Fibroblast of upper back skin (primary cell): ENCODE data around the gene SLC22A7.
"Not testable (repeated sequence)": the region's sequence is repeated elsewhere in the genome, so short reads cannot be mapped to it uniquely, and the experiment has no call there.

ENCODE experiments used
- DNase-seq: peaks from one replicate; pipeline ENCODE4 v3.0.0-alpha.2; 2013

The SLC22A7 gene

GRCh38 chr6:43284991-43285781 is 12.9 kb upstream of the SLC22A7 start:
- no peak for DNase-seq

DNA sequence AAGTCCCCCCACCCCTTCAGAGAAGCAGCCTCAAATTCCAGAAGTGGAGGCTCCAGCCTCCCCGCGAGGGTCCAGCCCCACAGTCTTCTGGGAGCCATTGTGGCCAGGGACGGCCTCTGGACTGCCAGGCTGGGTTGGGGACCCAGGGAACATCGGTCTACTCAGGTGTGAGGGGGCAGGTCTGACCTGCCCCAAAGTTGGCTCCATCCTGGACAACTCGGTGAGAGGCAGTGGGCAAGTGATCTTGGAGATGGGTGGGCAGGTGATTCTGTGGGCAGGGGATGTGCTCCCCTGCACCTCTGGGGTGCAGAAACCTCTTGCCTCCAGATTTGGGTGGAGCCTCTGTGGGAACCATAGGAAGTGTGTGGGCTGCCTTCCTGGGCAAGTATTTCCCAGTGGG is 12.2 kb upstream of the SLC22A7 start:
- DNase-seq: no peak

- DNase-seq: no peak
Measured at GRCh38 chr6:43286456-43286979, 11.5 kb upstream of the SLC22A7 start.

- DNase-seq: no peak
Measured at GRCh38 chr6:43286980-43287716, 10.9 kb upstream of the SLC22A7 start.

DNA sequence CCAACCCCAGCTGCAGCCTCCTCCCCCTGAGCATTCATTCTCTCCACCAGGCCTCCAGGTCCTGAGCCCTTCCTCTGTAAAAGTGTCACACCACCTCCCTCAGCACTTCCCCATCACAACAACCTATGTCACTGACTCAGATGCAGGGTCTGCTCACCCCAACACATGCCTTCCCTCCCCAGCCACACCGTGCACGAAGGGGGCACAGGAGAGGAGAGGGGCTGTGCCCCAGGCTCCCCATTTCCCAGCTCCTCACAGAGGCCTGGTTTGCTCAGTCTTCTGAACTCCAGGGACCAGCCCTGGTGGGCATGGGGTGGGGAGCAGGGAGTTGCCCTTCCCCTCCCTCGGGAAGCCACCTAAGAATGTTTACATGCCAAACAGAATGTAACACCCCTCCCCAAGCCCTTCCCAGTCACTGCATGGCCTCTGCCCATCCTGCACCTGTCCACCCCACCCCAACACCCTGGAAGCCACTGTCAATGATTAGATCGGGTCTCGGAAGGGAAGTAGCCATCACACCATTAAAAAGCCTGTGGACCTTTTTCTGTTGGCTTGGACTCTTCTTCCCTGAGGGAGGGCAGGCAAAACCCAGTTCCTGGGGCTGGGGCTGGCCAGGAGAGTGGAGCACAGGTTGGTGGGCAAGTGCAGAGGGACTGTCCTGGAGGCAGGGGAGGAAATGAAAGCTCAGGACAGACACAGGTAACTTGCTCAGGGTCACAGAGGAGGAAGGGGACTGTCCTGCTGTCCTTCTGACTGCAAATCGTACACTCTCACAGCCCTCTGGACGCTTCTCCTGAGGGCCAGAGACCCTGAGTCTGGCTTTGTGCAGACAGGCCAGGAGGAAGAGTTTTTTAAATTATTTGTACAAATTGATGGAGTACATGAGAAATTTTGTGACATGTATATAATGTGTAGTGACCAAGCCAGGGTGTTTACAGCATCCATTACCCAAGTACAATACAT is 10.1 kb upstream of the SLC22A7 start:
- no peak for DNase-seq

DNA sequence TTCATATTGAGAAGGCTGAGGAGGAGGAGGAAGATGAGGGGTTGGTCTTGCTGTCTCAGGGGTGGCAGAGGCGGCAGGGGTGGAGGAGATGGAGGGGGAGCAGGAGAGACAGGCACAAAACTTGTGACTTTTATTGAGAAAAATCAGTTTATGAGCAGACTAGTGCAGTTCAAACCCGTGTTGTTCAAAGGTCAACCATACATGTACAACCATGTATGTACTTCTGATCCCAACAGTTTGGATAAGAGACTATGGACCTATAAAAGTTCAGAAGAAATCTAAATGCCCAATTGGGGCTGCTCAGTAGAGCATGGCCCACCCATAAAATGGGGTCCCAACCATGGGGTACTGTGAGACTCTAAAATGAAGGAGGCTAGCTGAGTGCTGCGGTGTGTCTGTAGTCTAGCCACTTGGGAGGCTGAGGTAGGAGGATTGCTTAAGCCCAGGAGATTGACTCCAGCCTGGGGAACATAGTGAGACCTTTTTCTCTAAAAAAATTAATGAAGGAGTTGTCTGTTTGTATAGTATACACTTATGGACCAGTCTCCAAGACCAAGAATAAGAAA is 7.6 kb upstream of the SLC22A7 start:
- no peak for DNase-seq

DNA sequence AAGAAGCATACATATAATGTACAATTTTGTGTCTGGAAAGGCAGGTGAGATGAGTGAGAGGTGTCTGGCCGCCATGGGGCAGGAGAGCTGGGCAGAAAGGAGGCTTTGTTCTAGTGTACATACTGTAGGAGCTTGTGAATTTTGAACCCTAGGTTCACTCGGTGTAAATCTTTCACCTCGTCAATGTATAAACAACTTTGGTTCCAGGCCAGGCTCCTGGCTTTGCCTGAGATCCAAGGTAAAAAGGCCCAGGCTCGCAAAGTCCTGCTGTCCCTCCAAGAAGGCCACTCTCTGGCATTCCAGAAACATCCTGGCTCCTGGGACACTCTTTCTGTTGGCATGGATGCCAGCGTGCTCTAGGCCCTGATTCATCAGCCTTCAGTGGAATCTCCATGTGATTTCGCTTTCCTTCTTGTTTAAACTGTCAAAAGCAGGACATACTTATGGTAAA is 7.1 kb upstream of the SLC22A7 start:
- DNase-seq: no peak

- no peak for DNase-seq
Measured at GRCh38 chr6:43291708-43292107, 6.4 kb upstream of the SLC22A7 start.

GRCh38 chr6:43292341-43292740 is 5.7 kb upstream of the SLC22A7 start:
- no peak for DNase-seq

DNA sequence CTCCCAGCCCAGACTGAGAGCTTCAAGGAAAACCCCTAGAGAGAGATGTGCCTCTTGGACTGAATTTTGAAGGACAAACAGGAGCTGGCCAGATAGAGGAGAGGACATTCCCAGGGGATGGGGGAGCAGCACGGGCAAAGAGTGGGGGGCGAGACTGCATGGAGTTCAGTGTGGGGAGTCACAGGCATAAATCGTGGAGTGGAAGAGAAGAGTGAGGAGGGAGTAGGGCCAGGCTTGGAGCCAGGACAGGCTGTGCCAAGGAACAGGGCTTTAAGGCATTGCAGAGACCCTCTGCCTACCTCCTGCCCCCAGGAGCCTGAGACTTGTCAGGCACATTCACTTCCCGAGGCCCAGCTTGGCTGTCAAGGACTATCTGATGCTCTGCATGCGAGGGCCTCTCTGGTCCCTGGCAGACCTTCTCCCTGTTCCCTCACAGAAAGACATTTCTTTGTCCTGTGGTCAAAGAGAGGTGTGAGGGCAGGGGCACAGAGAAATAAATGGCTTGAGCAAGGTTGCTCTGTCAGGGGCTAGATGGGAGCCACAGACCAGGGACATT is 5.2 kb upstream of the SLC22A7 start:
- DNase-seq: no peak

DNA sequence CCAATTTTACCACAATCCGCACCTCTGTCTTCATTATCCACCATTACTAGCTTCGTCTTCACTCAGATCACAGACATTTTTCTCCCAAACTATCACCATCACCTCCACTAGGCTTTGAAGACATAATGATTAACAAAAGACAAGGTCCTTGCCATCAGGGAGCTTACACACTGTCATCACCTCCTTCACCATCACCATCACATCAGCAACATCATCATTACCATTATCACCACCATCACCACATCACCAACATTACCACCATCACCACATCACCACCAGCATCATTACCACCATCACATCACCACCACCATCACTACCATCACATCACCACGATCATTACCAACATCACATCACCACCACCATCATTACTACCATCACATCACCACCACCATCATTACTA is 4.4 kb upstream of the SLC22A7 start:
- no peak for DNase-seq

DNA sequence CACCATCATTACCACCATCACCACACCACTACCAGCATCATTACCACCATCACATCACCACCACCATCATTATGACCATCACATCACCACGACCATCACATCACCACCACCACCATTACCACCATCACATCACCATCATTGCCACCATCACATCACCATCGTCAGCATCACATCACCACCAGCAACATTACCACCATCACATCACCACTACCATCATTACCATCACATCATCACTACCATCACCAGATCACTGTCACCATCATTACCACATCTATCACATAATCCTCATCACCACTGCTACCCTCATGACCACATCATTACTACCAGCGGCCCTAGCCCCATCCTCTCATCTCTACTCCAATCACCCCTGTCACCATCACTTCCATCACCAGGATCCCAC is 3.5 kb upstream of the SLC22A7 start:
- no peak for DNase-seq

DNA sequence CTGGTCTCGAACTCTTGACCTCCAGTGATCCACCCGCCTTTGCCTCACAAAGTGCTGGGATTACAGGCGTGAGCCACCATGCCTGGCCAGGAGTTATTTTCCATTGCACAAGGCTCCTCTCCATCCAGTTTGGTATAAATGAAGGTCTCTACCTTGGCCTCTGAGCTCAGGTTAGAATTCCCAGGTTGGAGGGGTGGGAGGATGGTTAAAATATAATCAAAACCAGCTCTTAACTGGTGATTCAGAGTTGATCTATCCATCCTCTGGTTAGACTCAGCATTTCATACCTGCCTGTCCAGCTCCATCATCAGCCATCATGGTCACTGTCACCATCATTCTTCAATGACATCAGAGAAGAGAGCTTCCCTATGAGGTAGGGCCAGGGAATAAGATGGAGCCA is 2.6 kb upstream of the SLC22A7 start:
- DNase-seq: no peak

DNA sequence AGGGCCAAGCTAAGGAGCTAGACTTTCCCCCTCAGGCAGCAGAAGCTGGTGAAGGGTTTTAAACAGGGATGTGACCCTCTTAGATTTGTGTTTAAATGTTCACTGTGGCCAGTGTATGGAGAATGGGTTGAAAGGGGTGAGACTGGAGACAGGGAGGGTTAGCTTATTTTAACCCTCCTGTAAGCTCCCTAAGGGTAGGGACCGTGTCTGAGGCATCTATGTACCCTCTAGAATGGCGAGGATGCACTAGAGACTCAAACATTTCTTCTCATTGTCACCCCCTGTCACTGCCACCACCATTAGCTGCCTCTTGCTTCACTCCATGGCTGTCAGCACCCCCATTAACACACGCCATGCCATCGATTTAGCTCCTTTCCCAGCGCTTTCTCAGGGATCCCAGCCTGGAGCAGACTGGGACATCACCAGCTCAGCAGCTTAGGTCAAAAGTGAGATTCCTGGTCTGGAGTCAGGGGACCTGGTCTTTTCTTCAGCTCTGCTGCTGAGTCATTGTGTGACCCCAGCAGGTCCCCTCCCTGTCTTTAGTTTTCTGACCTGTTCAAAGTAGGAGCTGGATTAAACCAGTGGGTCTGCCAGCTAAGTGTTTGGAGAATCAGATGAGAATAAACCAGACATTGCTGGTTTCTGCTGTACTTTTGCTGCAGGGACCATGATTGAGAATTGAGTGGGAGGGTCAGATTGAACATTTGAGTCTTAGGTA is 1.1 kb upstream of the SLC22A7 start:
- no peak for DNase-seq

DNA sequence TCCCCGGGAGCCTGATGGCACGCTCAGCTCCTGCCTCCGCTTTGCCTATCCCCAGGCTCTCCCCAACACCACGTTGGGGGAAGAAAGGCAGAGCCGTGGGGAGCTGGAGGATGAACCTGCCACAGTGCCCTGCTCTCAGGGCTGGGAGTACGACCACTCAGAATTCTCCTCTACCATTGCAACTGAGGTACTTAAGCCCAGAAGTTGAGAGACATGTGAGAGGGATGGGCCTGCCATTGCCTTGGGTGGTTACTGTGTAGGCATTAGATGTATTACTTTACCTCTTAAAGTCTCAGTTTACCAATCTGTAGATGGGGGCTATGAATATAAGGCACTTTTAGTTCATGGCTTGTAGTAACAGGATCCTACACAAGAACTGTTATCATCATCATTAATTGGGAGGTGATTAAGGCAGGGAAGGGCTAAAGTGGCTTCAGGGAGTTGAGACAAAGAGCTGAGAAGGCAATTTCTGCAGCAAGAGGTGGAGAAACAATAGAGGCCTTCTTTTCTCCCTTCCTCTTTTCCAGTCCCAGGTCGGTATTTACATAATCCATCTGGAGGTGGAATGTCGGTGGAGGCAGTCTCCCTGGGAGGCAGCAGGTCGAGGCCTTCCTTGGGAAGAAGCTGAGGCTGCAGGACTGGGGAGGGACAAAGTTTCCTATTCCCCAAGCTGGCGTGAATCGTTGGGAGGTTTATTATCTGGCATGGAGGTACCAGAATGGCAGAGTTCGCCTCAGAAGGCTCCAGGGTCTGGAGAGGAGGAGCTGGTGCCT is 691 bp downstream of the SLC22A7 start:
- no peak for DNase-seq

DNA sequence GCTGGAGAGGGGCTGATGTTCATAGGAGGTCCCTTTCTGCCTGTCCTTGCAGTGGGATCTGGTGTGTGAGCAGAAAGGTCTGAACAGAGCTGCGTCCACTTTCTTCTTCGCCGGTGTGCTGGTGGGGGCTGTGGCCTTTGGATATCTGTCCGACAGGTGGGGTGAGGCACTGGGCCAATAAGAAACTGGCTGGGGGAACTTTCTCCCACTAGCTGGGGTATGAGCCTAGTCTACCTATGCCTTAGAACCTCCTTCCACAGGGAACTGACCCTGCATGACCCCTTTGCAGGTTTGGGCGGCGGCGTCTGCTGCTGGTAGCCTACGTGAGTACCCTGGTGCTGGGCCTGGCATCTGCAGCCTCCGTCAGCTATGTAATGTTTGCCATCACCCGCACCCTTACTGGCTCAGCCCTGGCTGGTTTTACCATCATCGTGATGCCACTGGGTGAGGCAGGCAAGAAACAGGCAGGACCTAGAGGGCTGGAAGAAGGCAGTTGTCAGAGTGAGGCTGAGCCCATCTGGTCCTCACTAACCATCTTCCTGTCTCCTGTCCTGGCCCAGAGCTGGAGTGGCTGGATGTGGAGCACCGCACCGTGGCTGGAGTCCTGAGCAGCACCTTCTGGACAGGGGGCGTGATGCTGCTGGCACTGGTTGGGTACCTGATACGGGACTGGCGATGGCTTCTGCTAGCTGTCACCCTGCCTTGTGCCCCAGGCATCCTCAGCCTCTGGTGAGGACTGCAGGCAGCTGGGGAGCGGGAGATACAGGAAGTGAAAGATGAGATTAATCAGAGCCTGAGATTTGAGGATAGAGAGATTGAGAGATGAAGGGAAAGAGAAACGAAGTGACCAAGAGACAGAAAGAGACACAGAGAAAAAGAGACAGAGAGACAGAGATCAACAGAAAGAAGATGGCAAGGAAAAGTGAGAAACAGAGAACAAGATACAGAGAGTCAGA is 1.6 kb downstream of the SLC22A7 start:
- DNase-seq: no peak

GRCh38 chr6:43301081-43301870 is 3.2 kb downstream of the SLC22A7 start:
- DNase-seq: no peak

GRCh38 chr6:43302126-43302525 is 4.1 kb downstream of the SLC22A7 start:
- DNase-seq: no peak

DNA sequence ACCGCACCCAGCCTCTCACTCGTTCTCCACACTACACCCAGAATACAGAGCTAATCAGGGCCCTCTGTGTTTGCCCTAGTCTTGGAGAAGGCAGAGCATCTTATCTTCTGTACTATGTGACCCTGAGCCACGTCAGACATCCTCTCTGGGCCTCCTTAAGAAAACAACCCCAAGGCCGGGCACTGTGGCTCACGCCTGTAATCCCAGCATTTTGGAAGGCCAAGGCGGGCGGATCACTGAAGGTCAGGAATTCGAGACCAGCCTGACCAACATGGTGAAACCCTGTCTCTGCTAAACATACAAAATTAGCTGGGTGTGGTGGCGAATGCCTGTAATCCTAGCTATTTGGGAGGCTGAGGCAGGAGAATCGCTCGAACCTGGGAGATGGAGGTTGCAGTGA is 4.9 kb downstream of the SLC22A7 start:
- DNase-seq: not testable (repeated sequence)
